H1 (cell line): ENCODE data around the gene TRIM32. TPM values are rescaled to one million over a fixed set of nuclear protein-coding genes. Genes with fewer than 3 reads are reported as not detected.

Experiments
- CTCF ChIA-PET: fragments of 300-600 bp; sonication (Branson Sonifier 250); formaldehyde crosslinking; loops from one replicate; lab custom pipeline; 2021; ENCODE audit not compliant: partially characterized antibody; lab: Charles Lee
- POLR2A ChIA-PET: fragments of 300-600 bp; sonication (Branson Sonifier 250); formaldehyde crosslinking; loops from one replicate; lab custom pipeline; 2021; ENCODE audit warnings: inconsistent platforms; ENCODE audit not compliant: partially characterized antibody; lab: Charles Lee
- DNase-seq, 2 experiments: peaks; one replicate each; pipeline versions ENCODE4 v3.0.0 to v3.0.0-alpha.2; 2010 to 2022; ENCODE audit warnings: low spot score in 2 of 2, low read depth in 1 of 2, mixed read lengths in 1 of 2
- FAIRE-seq: peaks from 2 replicates; lab custom pipeline; 2011; peaks lifted over from hg19 to GRCh38; lab: Jason Lieb, UNC
- H2AFZ ChIP-seq: 2 replicates; pipeline ENCODE4 v1.8.1; 2012; ENCODE audit warnings: low read length, inconsistent platforms
- H2AK5ac ChIP-seq: 2 replicates; pipeline ENCODE4 v1.6.1; 2013; ENCODE audit warnings: low read depth, low read length
- H2BK120ac ChIP-seq: replicated peaks from 2 replicates; pipeline ENCODE3; 2013; ENCODE audit warnings: low read depth, low read length, inconsistent platforms
- H2BK12ac ChIP-seq: 2 replicates; pipeline ENCODE4 v1.6.1; 2013; ENCODE audit warnings: low read depth, low read length
- H2BK15ac ChIP-seq: 2 replicates; pipeline ENCODE4 v1.6.1; 2013; ENCODE audit warnings: low read length
- H2BK20ac ChIP-seq: 2 replicates; pipeline ENCODE4 v1.6.1; 2013; ENCODE audit warnings: low read length
- H2BK5ac ChIP-seq: 2 replicates; pipeline ENCODE4 v1.6.1; 2013; ENCODE audit warnings: low read depth, low read length
- H3K14ac ChIP-seq: 2 replicates; pipeline ENCODE4 v1.6.1; 2013; ENCODE audit warnings: inconsistent platforms; ENCODE audit not compliant: insufficient read length
- H3K18ac ChIP-seq: 2 replicates; pipeline ENCODE4 v1.6.1; 2013; ENCODE audit warnings: low read length; ENCODE audit errors: extremely low read depth
- H3K23ac ChIP-seq: 2 replicates; pipeline ENCODE4 v1.6.1; 2013; ENCODE audit warnings: inconsistent platforms; ENCODE audit not compliant: insufficient read length
- H3K23me2 ChIP-seq: 2 replicates; pipeline ENCODE4 v1.6.1; 2013; ENCODE audit warnings: low read depth, low read length
- H3K27ac ChIP-seq: 2 replicates; pipeline ENCODE4 v1.6.1; 2011; ENCODE audit warnings: low read depth, low read length, inconsistent platforms
- H3K27me3 ChIP-seq, 4 experiments: replicated peaks in 1 of 4; 1 replicate in 1 of 4; 2 replicates in 3 of 4; pipeline versions ENCODE4 v1.6.1 to v1.8.1; 2011 to 2013; ENCODE audit warnings: low read length in 3 of 4, mild to moderate bottlenecking in 3 of 4, inconsistent platforms in 2 of 4, mixed read lengths in 2 of 4, moderate library complexity in 1 of 4; ENCODE audit not compliant: control insufficient read depth in 3 of 4, insufficient read depth in 3 of 4; ENCODE audit errors: extremely low read depth in 1 of 4
- H3K36me3 ChIP-seq, 4 experiments: 2 replicates each; pipeline versions ENCODE4 v1.6.1 to v1.8.1; 2011 to 2013; ENCODE audit warnings: mild to moderate bottlenecking in 4 of 4, low read length in 3 of 4, moderate library complexity in 2 of 4, control low read depth in 1 of 4, inconsistent platforms in 1 of 4; ENCODE audit not compliant: insufficient read depth in 4 of 4, control insufficient read depth in 2 of 4
- H3K4ac ChIP-seq: replicated peaks from 2 replicates; pipeline ENCODE3; 2013; ENCODE audit warnings: low read length, low read depth, mixed read lengths, inconsistent platforms; ENCODE audit not compliant: insufficient read length
- H3K4me1 ChIP-seq, 4 experiments: replicated peaks in 1 of 4; 1 replicate in 1 of 4; 2 replicates in 3 of 4; pipeline versions ENCODE4 v1.6.1 to v1.8.1; 2011 to 2013; ENCODE audit warnings: low read length in 3 of 4, inconsistent platforms in 2 of 4, mixed read lengths in 1 of 4; ENCODE audit not compliant: insufficient read depth in 4 of 4, control insufficient read depth in 3 of 4
- H3K4me2 ChIP-seq, 2 experiments: 2 replicates each; pipeline versions ENCODE4 v1.6.1 to v1.8.1; 2011 to 2013; ENCODE audit warnings: low read depth in 2 of 2, low read length in 2 of 2, control low read depth in 1 of 2, inconsistent platforms in 1 of 2, mild to moderate bottlenecking in 1 of 2; ENCODE audit not compliant: insufficient read depth in 1 of 2
- H3K4me3 ChIP-seq, 4 experiments: fragments of 200-600, 300-600 bp in 1 of 4; sonication (generic), shearing (Covaris generic), sonication (Bioruptor Twin) in 1 of 4; 2 replicates each; pipeline versions ENCODE4 v1.5.1 to v1.8.1; 2011 to 2016; ENCODE audit warnings: low read length in 4 of 4, low read depth in 3 of 4, control low read depth in 2 of 4, inconsistent platforms in 2 of 4, mild to moderate bottlenecking in 2 of 4, mixed read lengths in 1 of 4, moderate library complexity in 1 of 4; ENCODE audit not compliant: insufficient read depth in 2 of 4; ENCODE audit errors: extremely low read depth in 1 of 4
- H3K56ac ChIP-seq: replicated peaks from 2 replicates; pipeline ENCODE3; 2013; ENCODE audit warnings: low read depth, mild to moderate bottlenecking, mixed read lengths, low read length, inconsistent platforms; ENCODE audit not compliant: insufficient read length
- H3K79me1 ChIP-seq: 2 replicates; pipeline ENCODE4 v1.6.1; 2013; ENCODE audit warnings: low read depth, low read length, control low read depth
- H3K79me2 ChIP-seq, 2 experiments: 2 replicates each; pipeline versions ENCODE4 v1.6.1 to v1.8.1; 2012 to 2013; ENCODE audit warnings: low read length in 2 of 2, mild to moderate bottlenecking in 2 of 2, inconsistent platforms in 1 of 2; ENCODE audit not compliant: insufficient read depth in 2 of 2, control insufficient read depth in 1 of 2
- H3K9ac ChIP-seq, 4 experiments: replicated peaks in 1 of 4; 1 replicate in 1 of 4; 2 replicates in 3 of 4; pipeline versions ENCODE4 v1.6.1 to v1.8.1; 2011 to 2013; ENCODE audit warnings: low read depth in 3 of 4, low read length in 3 of 4, control low read depth in 2 of 4, mild to moderate bottlenecking in 2 of 4, moderate library complexity in 2 of 4, inconsistent platforms in 1 of 4; ENCODE audit errors: extremely low read depth in 1 of 4
- H3K9me3 ChIP-seq, 2 experiments: 2 replicates each; pipeline versions ENCODE4 v1.6.1 to v1.8.1; 2012 to 2013; ENCODE audit warnings: mild to moderate bottlenecking in 2 of 2, moderate library complexity in 2 of 2, control low read depth in 1 of 2, inconsistent platforms in 1 of 2, low read depth in 1 of 2, low read length in 1 of 2, mixed read lengths in 1 of 2; ENCODE audit not compliant: insufficient read depth in 2 of 2
- H4K20me1 ChIP-seq, 2 experiments: replicated peaks in 1 of 2; 2 replicates each; pipeline versions ENCODE3 to v1.8.1; 2011 to 2013; ENCODE audit warnings: inconsistent platforms in 2 of 2, low read length in 2 of 2, mild to moderate bottlenecking in 1 of 2; ENCODE audit not compliant: insufficient read depth in 2 of 2, control insufficient read depth in 1 of 2
- H4K5ac ChIP-seq: 2 replicates; pipeline ENCODE4 v1.6.1; 2013; ENCODE audit warnings: low read length, low read depth, mixed read lengths, inconsistent platforms; ENCODE audit not compliant: insufficient read length
- H4K8ac ChIP-seq: 2 replicates; pipeline ENCODE4 v1.8.0; 2013; ENCODE audit warnings: mild to moderate bottlenecking, moderate library complexity, low read length, inconsistent platforms; ENCODE audit not compliant: insufficient read depth; ENCODE audit errors: extremely low read depth
- H4K91ac ChIP-seq: replicated peaks from 2 replicates; pipeline ENCODE3; 2013; ENCODE audit warnings: low read length, mixed read lengths, inconsistent platforms; ENCODE audit not compliant: insufficient read length
- CEBPB ChIP-seq: IDR thresholded peaks from 2 replicates; pipeline ENCODE4 v1.6.1; 2012; ENCODE audit warnings: low read depth, low read length
- CTCF ChIP-seq, 3 experiments: IDR thresholded peaks; 1 replicate in 2 of 3; 2 replicates in 1 of 3; pipeline versions ENCODE4 v1.5.1 to v1.6.1; 2011; ENCODE audit warnings: low read length in 3 of 3, mild to moderate bottlenecking in 3 of 3, inconsistent platforms in 2 of 3, low read depth in 1 of 3, moderate library complexity in 1 of 3; ENCODE audit not compliant: insufficient read depth in 1 of 3; ENCODE audit errors: control extremely low read depth in 1 of 3
- NANOG ChIP-seq: IDR thresholded peaks from 2 replicates; pipeline ENCODE4 v1.6.1; 2011; ENCODE audit warnings: low read length, low read depth, mild to moderate bottlenecking, inconsistent platforms; ENCODE audit not compliant: insufficient read depth, poor library complexity, severe bottlenecking
- POLR2AphosphoS5 ChIP-seq: IDR thresholded peaks from 2 replicates; pipeline ENCODE4 v1.6.1; 2011; ENCODE audit warnings: low read depth, low read length
- SP4 ChIP-seq: IDR thresholded peaks from 2 replicates; pipeline ENCODE4 v1.6.1; 2012; ENCODE audit warnings: low read length, inconsistent platforms
- TBP ChIP-seq: IDR thresholded peaks from 2 replicates; pipeline ENCODE4 v1.6.1; 2011; ENCODE audit warnings: low read depth, low read length, improper control_type of control experiment
- WGBS, 2 experiments: shearing (Covaris generic) in 1 of 2; methylation state at CpG; one replicate each; pipeline versions ENCODE4 v1.1.6 to v1.1.7; 2013 to 2015; ENCODE audit warnings: low lambda C conversion rate in 2 of 2, mixed read lengths in 2 of 2, inconsistent platforms in 1 of 2, low coverage in 1 of 2, missing lambda C conversion rate in 1 of 2; ENCODE audit not compliant: insufficient replicate concordance in 2 of 2, insufficient coverage in 1 of 2, insufficient read length in 1 of 2; ENCODE audit errors: extremely low coverage in 1 of 2, missing lambda C conversion rate in 1 of 2; 5-methylcytosine and 5-hydroxymethylcytosine counted together
- polyA plus RNA-seq, 7 experiments: library from polyadenylated mRNA; depleted of rRNA in 3 of 7; stranded (reverse) in 5 of 7; unstranded in 2 of 7; fragments of >200 nt in 5 of 7; fragments of 200-250 nt in 2 of 7; gene quantifications; 1 replicate in 5 of 7; 2 replicates in 1 of 7; 4 replicates in 1 of 7; pipeline versions ENCODE4 v1.2.1 to v1.2.3, GENCODE V29; 2011 to 2013; ENCODE audit warnings: missing spikeins in 2 of 7, mixed read lengths in 2 of 7
- total RNA-seq: library from RNA; stranded (reverse); fragmentation: NEBNext Ultra II Directional; extraction: Animal tissue kit (Norgen Biotek cat#: 25700); gene quantifications from 2 replicates; pipeline ENCODE4 v1.2.1, GENCODE V29; 2021

TRIM32 gene
- total and polyA plus RNA-seq, 2 of the 8 experiments (the other 6 are each of a cell fraction or from before 2014, with no cell fraction given), result 10.5 to 17.3 TPM

- Histone ChIP-seq H3K18ac (peak overlapping the region; percentile 72; the same call in 1 of the 2 replicates), H2BK15ac (no peak overlapping the region), H3K14ac (no peak overlapping the region), H2BK120ac (no peak overlapping the region), H3K9ac (no peak overlapping the region), H3K56ac (no peak overlapping the region), H2AFZ (no peak overlapping the region), H4K91ac (no peak overlapping the region), H2BK20ac (no peak overlapping the region), H4K20me1 (no peaks in the 10 kb centered on the region), H3K4me1 (peaks cover 0 to 9% (median 5%) of the 10 kb centered on the region in 4 experiments; a peak in 2 of 7 replicates), H2BK12ac (no peak overlapping the region), H2AK5ac (no peak overlapping the region), H3K79me1 (no peaks in the 10 kb centered on the region), H3K79me2 (no peaks in the 10 kb centered on the region), H3K27ac (no peak overlapping the region), H3K9me3 (no peaks in the 10 kb centered on the region), H4K5ac (no peak overlapping the region), H3K4me3 (no peak overlapping the region), H4K8ac (no peak overlapping the region), H3K23ac (no peak overlapping the region), H3K27me3 (no peaks in the 10 kb centered on the region; a peak in 1 of 7 replicates), H3K23me2 (no peaks in the 10 kb centered on the region; the same call in 1 of the 2 replicates), H2BK5ac (0 out of 2 replicates have a peak overlapping the region, but pooled peaks have one; percentile 1), H3K4me2 (peak overlapping the region; percentile 0 to 18; a peak in 1 of 4 replicates), H3K36me3 (no peaks in the 10 kb centered on the region), H3K4ac (peak overlapping the region; percentile 17)
- DNase-seq (peak; percentile 7 to 47), FAIRE-seq (no peak)
- no peak for TF ChIP-seq CTCF (IDR thresholded peaks at IDR 0.05; ENCODE audit: control extremely low read depth in 1 of 3, insufficient read depth in 1 of 3, low read depth in 1 of 3, low read length in 3 of 3)
- TF ChIP-seq POLR2AphosphoS5, result no peak
- no peak for TF ChIP-seq SP4
- TF ChIP-seq TBP, result no peak
- no peak for TF ChIP-seq CEBPB
- TF ChIP-seq NANOG, result no peak
- CTCF ChIA-PET, result interaction anchor here (1.0 to 11.9 kb wide), 7 partner anchors 9 to 671 kb away, joined by 3 to 308 read pairs (median 5); no protein-coding TSS in a partner anchor
- POLR2A ChIA-PET, result no interaction called here
- WGBS, 2 experiments, result 67% methylated on average over 3 of the region's 3 CpGs; no CpG with 5 or more reads in 1 of the 2 experiments
Measured at GRCh38 chr9:116741086-116741740, 54.1 kb downstream of the TRIM32 start.
